Stimulated activated naive CD8-positive, alpha-beta T cell treated with anti-CD3 and anti-CD28 coated beads, Interleukin-15, Interleukin-2, amounts not matched to agents 100 U/mL and 50 U/mL, for 24 hours (primary cell): ENCODE measurements around the gene PDE4D.
A peak's percentile ranks its signal among the peaks of the same experiment; 100 is the strongest.

Source experiments
- ATAC-seq: fragments of 150-1000 bp; cut with Tn5 transposase; one replicate; pipeline ENCODE4 v1.10.0; 2021
- DNase-seq: peaks from one replicate; pipeline ENCODE4 v3.0.0; 2021

Gene PDE4D

DNA sequence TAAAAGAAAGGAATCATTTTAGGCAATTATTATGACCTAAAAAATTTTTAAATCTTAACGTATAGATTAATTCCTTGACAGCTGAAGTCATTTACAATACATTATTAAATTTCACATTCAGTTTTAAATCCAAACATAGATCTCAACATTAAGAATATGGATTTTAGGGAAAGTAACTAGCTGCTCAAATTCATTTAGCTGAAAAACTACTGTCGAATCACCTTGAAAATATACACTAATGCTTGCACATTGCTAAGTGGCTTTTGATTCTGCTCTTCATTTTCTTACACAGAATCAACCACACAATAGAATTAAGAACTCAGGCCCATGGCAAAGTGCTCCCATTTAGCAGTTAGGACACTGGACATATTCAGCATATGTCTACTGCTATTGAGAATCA is 856.5 kb downstream of the PDE4D start:
- DNase-seq (no peak), ATAC-seq (no peak)

DNA sequence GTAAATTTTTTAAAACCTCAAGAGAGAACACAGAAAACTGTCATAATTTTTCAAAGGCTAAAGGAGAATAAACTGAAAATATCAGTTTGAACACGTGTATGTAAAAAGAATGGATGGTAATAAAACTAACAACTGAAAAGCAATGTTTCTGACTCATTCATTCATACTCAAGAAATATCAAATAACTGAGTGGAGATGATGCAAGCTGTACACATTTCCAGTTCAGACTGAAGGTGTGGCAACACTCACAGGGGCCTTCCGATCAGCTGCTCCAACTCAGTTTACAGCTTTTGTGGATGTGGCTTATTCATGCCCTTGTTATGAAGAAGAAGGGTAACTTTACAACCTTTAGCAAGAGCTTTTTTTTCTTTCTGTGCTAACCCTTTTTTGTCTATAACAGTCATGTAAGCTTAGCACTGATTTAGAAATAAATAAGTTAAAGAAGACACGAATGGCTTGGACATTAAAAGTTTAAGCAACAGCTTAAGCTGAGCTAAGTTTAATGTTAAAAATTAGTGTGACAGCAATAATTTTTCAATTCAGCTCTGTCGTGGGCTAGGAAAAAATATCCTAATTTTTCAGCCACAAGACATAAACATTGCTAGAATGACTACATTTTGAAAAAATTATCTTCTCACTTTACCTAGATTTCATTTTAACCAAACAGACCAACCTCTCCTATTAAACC is 857.1 kb downstream of the PDE4D start:
- ATAC-seq (peak; percentile 41), DNase-seq (peak; percentile 47)

DNA sequence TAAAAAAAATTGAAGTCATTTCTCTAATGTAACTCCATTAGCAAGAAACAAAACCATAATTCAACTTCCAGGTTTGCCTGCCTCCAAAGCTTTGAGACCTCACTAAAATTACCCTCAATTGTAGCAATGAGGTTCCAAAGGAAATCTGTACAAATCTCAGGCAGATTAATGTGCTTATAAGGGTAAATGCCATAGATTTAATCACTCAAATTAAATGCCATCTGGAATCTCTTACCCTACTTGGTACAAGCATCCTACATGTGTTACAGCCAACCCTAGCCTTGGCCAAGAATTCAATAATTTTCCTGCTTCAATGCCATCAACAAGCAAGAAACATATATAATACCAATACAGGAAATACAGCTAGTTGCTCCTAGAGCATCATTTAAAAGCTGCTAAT is 857.8 kb downstream of the PDE4D start:
- DNase-seq, result no peak
- ATAC-seq, result no peak

DNA sequence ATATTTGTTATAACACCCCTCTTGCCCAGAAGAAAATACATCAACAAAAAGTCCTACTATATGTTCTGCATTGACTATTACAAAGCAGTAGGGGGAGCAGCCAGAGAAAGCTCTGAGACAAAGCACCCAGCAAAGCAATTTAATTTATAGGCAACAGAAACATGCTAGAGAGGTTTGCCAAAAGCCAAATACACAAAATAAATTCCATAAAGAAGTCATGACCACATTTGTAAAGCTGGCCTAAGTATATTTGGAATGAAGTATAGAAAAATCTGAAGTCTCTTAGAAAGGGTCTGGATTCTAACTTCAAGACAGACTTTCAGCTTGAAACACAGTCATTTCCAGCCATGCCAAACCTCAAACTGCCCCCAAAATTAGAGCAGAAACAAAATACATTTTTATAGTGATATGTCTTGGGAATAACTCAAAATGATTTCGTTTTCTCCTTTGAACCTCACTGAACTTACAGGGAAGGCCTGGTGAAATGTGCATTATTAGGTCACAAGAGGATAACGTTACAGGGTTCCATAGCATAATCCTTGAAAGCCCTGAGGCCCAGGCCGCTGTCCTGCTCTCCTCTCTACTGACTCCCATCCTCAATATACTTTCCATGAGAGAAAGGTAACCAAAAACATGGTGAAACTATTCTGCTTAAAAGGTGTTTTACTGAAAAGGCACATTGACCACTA is 858.9 kb downstream of the PDE4D start:
- DNase-seq (no peak), ATAC-seq (no peak)

DNA sequence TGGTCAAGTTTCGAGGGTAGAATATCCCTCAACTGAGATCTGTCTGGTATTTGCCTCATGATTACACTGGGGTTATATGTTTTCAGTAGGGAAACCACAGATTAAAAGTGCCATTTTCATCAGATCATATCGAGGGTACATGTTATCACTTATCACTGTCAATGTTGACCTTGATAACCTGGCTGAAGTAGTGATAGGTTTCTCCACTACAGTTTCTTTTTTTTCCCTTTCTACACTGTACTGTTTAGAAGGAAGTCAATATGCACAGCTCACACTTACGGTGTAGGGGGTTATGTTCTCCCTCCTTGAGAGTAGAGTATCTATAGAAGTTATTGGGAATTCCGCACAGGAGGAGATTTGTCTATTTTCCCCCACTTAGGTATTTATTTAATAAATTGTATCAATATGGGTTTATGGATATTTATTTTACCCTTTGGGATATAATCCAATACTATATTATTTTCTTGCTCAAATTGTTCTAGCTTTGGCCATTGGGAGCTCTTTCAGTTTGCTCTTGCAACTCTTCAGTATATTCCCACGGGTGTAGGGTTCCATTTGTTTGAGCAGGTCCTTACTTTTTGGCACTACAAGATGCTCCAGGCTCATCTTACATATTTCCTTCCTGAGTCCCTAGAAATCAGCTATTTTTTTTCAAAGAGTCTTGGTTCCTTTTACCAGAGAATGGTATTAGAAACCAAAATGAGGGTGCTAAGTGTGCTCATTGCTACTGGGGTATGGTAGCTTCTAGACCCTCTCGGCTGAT is 866.2 kb downstream of the PDE4D start:
- DNase-seq (no peak), ATAC-seq (no peak)

DNA sequence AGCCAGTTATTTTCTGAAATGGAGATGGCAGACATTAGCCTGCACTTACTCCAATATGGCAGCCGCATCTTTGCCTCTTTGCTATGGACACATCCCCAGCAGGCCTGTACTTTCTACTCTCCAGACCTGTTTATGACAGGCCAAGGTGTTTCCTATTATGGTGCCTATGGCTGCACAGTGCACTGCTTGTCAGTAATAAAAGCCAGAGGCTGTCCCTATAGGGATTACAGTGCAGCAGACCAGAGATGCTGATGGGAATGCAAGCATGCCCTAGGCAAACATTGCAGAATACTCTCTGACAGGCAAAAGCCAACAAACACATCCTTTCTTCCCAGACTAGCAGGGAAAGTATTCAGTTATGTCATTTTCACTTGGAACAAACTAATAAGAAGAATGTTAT is 867.8 kb downstream of the PDE4D start:
- ATAC-seq, result no peak
- no peak for DNase-seq

DNA sequence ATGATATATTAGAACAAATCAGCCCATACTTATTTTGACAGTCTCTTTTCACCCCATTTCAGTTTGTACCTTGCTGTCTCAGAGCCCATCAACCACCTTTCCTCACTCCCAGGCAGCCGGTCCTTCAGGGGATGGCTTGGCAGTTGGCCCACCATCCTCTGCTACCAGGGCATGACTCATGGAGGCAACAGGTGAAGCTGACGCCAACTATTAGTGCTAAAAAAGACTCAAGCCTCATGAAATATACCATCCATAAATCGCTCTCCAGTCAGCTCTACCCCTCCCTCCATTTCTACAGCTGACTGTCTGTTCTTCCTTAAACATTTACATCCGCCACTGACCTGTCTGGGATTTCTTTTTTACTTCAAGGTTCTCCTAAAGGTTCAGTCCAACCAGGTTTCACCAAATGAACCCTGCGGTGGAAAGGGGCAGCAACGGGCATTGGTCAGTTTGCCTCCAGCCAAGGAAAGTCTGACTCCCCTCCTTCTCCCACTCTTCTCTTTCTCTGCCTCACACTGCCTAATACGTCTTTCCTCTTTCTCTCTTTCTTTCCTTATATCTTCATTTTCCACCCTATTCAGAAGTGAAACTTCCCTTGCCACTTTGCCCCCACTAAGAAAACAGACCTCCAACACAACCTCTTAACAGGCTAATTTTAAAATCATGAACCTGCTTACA is 871.5 kb downstream of the PDE4D start:
- DNase-seq (no peak), ATAC-seq (no peak)

DNA sequence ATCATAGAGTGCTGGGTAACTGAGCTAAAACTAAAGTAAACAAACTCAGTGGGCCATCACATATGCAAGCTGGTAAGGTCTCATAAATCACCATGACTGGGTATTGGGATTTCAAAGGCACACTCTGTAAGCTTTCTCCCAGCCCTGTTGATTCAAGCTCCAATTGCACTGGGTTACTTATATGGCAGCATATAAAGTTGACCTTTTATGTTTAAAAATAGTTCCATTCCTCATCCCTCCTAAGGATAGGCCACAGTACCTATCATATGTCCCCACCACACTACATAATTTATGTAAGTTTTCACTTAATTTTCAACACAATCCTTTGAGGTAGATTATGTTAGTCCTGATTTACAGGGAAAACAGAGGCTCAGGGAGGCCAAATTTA is 872.2 kb downstream of the PDE4D start:
- peak; percentile 47 for ATAC-seq
- no peak for DNase-seq

DNA sequence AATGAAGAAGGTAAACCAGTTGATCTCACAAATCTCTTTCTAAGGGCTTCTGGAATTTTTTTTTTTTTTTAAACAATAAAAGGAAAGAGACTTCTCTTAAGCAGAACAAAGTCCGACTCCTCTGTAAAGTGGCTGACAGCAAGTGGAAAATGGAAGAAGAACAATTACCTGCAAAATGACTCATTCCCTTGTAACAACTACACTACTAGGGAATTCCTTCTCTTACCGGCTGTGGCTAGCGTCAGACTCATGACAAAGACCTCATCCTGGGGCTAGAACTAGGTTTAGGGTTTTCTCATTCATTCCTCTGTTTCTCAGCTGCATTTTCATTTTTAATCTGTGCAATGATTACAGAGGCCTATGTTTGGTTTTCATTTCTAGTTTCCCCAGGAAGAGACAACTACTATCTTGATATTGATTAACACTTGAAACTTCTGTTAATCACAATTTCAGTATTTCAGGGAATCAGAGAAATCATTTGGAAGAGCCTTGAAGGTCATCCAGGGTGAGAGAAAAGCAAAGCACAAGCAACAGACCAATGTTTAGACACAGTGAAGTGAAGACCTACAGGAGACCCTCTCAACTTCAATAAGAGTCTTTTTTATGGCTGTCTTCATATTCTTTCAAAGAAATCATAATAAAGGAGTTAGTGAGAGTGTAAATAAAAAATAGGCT is 872.8 kb downstream of the PDE4D start:
- DNase-seq (no peak), ATAC-seq (peak; percentile 90)

DNA sequence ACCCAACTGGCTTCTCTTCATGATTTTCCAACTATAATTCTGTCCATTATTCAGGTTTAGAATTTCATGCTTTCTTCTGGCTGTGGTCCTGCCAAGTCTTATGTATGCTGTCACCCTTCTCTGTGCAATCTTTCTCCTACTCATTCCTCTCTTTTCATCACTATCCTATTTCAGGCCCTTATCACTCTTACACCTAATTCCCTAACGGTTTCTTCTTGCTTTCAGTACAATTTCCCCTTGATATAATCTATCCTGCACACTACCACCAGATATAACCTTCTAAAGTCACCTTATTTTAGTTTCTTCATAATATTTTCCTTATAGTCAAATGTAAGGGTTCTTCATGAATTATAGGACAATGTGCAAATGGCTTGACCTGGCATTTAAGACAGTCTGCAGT is 874.4 kb downstream of the PDE4D start:
- DNase-seq (no peak), ATAC-seq (no peak)

DNA sequence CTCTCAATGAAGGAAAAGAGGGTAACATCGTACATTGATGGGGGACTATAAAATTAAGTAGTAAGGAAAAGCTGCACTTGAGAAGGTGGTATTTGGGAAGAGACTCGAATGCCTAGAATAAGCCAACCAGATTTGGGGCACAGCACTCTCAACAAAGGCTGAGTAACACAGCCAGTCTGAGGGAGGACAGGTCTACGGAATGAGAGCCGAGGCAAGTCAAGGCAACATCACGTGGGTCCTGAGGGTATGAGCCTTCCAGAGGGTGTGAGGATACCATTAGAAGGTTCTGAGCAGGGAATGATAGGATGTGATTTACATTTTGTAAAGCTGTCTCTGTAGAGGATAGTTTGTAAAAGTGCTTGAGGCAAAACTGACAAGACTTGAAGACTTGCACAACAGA is 876.6 kb downstream of the PDE4D start:
- no peak for DNase-seq
- no peak for ATAC-seq

DNA sequence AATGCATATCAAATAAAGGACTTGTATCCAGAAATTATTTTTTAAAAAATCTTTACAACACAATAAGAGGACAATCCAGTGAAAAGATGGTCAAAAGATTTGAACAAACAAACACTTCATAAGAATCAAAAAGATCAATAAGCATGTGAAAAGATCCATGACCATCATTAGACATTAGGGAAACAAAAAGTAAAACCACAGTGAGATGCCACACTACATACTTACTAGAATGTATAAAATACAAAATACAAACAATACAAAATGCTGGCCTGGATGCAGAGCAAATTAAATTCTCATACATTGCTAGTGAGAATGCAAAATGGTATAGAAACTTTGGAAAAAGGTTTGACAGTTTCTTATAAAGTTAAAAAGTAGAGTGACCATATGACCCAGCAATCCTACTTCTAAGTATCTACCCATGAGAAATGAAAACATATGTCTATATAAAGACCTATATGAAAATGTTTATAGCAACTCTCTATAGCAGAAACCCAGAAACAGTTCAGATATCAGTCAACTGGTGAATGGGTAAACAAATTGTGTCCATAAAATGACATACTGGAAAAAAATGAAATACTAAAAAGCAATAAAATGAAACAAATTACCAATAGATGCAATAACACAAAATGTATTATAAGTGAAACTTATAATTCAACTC is 884.6 kb downstream of the PDE4D start:
- ATAC-seq (no peak), DNase-seq (no peak)

DNA sequence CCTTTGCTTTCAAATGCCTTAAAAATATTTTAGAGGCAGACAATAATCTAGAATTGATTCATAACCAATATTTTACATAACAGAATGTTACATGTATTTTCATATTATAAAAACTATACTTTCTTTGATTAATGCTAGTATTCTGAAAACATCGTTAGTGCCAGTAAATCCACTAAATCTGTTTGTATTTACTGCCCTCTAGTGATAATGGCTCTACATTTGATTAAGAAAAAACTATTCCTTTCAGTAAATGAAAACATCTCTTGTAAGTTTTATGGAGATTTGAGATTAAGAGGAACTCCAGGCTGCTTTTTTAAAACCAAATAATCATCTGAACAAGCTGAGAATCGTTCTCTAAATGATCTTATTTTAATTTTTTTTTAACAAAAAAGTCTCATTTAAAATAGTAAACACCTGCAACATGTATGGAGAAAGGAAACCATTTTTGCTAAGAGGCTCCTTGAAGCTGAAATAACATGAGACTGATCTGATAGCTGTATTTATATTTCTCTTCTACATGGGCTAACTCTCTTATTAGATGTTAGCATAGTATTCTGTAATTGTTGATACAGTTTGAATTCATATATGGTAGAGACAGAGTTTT is 886.0 kb downstream of the PDE4D start:
- DNase-seq, result no peak
- ATAC-seq, result no peak

DNA sequence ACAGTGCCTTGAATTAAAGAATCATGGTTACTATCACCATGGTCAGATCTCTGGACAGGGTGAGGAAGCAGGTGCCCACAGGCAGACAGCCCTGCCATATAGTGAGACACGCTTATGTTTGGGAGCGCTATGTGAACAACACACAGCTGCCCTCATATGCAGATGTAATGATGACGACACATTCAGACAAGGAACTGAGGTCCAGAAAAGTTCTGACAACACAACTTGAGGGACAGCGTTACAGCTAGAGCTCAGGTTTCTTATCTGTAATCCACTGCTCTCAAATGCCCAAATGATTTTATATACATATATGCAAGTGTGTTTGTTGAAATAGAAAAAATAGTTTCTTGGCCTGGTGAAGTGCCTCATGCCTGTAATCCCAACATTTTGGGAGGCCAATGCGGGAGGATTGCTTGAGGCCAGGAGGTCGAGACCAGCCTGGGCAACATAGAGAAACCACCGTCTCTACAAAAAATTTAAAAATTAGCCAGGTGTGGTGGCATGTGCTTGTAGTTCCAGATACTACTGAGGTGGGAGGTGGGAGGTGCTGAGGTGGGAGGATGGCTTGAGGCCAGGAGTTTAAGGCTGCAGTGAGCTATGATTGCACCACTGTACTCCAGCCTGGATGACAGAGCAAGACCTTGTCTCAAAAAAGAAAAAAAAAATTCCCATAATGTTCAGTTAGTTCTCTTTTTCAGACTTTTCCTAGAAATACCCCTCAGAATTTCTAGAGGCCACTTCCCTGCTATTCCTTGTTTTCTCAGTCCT is 887.4 kb downstream of the PDE4D start:
- ATAC-seq (no peak), DNase-seq (no peak)

DNA sequence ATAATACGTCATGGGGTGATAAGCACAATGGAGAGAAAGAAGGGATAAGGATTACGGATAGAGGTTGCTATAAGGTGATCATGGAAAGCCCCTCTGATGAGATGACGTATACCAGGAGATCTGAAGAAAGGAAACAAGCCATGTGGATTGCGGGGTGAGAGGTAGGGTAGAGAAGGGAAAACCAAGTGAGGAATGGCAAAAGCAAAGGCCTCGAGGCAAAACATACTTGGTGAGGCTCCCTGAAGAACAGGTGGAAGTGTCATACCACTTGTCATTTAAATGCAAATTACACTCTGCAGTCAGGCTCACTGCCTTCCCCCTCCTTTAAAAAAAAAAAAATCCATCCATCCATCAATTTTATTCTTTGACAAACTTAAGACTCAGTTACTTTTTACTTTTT is 889.9 kb downstream of the PDE4D start:
- no peak for DNase-seq
- ATAC-seq, result no peak

DNA sequence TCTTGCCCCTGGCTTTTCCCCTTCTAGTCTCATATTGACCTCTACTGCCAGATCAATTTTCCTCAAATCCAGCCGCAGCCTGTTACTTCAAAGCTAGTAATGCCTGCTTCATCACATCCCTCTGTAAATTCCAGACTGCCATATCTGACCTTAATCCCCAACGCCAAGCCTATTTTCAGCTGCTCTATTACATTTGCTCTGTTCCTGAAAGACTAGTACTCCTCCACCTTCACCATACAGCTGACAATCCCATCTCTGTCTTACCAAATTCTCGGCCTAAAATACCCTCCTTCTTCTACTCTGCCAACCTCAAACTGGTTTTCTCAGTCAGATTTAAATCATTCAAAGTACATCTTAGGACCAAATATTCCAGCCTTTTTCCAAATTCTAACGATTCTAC is 890.4 kb downstream of the PDE4D start:
- ATAC-seq, result no peak
- no peak for DNase-seq

DNA sequence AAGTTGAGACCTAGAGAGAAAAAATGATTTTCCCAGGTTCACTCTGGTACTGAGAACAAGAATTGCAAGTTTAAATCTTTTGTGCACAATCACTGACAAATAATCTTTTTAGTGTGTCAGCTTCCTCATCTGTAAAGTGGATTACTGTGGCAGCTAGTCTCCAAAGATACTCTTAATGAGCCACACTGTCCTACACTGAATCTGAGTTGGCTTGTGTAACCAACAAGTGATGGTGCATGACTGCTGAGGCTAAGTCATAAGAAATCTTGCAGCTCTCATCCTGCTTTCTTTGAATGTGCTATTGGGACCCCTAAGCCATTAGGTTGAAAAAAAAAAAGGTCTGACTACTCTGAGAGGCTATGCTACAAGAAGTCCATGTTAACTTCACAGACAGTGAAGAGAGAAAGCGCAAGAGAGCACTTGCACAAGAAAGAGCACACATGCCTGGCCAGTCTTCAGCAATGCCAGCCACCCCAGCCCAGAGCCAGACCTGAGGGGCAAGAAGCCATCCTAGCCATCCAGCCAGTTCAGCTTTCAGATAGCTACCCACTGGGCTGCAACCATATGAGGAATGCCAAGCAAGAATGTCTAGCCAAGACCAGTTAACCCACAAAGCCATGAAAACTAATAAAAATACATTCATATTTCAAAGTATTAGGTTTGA is 891.2 kb downstream of the PDE4D start:
- ATAC-seq (no peak), DNase-seq (no peak)

DNA sequence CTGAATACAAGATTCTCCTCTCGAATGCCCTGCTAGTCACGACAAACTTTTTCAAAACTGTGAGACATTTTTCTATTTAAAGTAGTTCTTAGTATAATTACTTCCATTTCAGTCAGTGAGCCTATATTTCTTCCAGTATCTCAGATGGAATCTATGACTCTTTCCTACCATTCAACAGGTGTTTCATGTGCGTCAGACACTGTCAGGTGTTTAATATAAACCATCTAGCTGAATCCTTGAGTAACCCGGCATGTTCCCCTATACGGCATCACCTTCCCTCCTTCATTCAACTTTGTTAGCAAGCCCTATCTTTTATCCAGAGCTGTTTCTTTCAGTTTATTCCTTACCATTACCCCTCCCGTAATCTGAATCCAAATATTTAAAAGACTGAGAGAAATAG is 891.8 kb downstream of the PDE4D start:
- ATAC-seq (no peak), DNase-seq (no peak)

DNA sequence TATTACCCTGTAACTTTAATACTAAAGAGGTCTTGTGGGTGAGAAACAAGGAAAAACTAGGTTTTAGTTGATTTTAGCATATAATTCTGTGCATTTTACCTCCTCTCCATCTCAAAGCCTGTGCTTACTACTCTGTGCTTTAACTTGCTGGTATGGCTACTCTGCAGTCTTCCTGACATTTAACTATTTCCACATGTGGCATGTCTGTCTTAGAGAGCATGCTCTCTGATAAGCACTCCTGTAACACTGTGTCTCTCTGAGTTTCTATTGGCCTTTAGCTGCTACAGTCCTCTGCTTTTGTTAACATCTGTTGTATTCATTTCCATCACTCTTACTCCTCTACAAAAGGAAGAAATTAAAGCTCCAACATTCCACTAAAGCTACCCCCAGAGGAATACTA is 892.4 kb downstream of the PDE4D start:
- ATAC-seq, result peak; percentile 57
- no peak for DNase-seq

DNA sequence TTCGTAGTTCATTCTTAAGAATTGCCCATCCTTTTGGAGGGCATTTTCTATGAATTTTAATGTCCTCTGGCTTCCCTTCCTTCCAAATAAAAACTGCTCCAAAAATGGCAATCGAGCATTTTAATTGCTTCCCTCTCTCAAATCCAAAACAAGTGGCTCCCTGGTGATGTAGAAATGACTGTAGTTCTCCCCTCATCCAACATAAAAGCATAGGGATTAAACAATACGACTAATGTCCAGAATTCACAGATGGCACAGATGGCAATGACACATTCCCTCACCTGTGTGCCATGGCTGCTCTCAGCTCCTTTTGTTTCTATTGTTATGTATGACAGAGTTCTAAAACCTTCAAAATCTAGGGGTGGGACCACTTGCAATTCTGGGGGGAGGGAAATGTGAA is 893.3 kb downstream of the PDE4D start:
- DNase-seq (no peak), ATAC-seq (no peak)
